ENCODE measurements around the gene BCL2L2. TPM values are rescaled to one million over a fixed set of nuclear protein-coding genes. Genes with fewer than 3 reads are reported as not detected.
"Not testable (repeated sequence)": the region's sequence is repeated elsewhere in the genome, so short reads cannot be mapped to it uniquely, and the experiment has no call there.

The BCL2L2 gene, protein sequence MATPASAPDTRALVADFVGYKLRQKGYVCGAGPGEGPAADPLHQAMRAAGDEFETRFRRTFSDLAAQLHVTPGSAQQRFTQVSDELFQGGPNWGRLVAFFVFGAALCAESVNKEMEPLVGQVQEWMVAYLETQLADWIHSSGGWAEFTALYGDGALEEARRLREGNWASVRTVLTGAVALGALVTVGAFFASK
- 53.0 TPM for total RNA-seq
- long read RNA-seq, transcript BCL2L2-201 (4 exons, 3,605 nt) = major isoform, 29 of 38 reads
- long read RNA-seq, partial matches to known transcripts = 1 of 38 reads
- long read RNA-seq, other reads (novel, unspliced or antisense) = 5 of 38 reads

DNA sequence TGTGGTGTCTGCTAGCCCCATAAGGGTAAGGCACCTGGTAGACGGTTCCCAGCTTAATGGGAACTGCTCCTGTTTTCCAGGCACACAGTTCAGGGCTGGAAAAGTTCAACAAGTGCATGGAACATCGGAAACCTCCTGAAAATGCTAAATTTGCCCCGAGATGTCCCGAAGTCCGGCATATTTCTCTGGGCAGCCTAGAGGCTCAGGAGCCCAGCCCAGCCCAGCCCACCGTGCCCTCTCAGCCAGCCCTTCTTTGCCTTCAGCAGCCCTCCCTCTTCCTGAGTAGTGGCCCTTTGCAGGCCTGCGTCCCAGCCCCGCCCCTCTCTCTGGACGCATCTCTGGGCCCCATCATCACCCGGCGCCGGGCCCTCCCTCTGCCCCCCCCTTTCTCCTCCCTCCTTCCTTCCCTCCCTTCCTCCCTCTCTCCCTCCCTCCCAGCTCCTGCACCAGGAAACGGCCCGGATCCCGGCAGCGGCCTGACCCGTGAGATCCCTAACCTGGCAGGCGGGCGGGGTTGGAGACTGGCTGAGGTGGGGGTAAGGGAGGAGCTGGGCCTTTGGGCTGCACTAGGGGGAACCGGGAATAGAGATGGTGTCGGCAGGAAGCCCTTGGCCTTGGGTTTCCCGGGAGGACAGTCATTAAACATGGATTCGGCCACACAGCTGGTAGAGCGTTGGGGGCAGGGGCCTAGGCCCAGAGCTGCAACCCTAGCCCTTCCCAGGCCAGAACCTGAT lies at the start of gene BCL2L2:
TSS of gene BCL2L2 (plus strand) at position 422 of the 734 bp plus-strand sequence. CDS start 935 bp downstream, outside the sequence.
- TF ChIP-seq CTCF (IDR thresholded peaks at IDR 0.05) = no peak
- Histone ChIP-seq H3K27ac (peak within 1 kb of the TSS; percentile 89), H3K27me3 (no peaks in the 10 kb centered on the region), H3K4me1 (peaks cover 33% of the 10 kb centered on the region), H3K9me3 (no peaks in the 10 kb centered on the region), H3K4me3 (peak within 1 kb of the TSS; percentile 79), H3K36me3 (peaks cover 19% of the 10 kb centered on the region)
- intact Hi-C loops (cut with DNase I) = no loop called here
- peak; percentile 82 for ATAC-seq
- DNase-seq = peak; percentile 95

DNA sequence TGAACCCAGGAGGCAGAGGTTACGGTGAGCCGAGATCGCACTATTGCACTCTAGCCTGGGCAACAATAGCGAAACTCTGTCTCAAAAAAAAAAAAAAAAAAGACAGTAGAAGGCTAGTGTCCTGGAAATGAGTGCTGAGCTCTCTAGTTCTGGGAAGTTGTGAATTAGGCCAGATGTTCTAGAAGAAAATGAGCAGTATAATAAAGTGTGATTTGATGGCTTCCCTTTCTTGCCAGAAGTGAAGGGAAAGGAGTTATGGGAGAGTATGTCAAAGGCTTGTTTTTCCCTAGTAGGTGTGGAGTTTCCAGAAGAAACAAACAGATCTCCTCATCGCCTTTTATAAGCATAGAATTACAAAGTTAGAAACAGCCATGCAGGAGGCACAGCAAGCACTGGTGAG lies 48.4 kb upstream of the BCL2L2 start:
- Histone ChIP-seq H3K9me3 (no peaks in the 10 kb centered on the region), H3K27ac (no peak overlapping the region), H3K4me3 (no peak overlapping the region), H3K36me3 (no peaks in the 10 kb centered on the region), H3K27me3 (no peaks in the 10 kb centered on the region), H3K4me1 (no peaks in the 10 kb centered on the region)
- no peak for ATAC-seq
- intact Hi-C loops (cut with DNase I) = no loop called here
- no peak for TF ChIP-seq CTCF (IDR thresholded peaks at IDR 0.05)
- DNase-seq = no peak

- DNase-seq (no peak), ATAC-seq (no peak)
- no peaks in the 10 kb centered on the region for H3K9me3 ChIP-seq
- no peak overlapping the region for H3K27ac ChIP-seq
- no peaks in the 10 kb centered on the region for H3K4me1 ChIP-seq
- no peak for TF ChIP-seq CTCF (IDR thresholded peaks at IDR 0.05)
- intact Hi-C loops (cut with DNase I) = no loop called here
- no peak overlapping the region for H3K4me3 ChIP-seq
- no peaks in the 10 kb centered on the region for H3K36me3 ChIP-seq
- no peaks in the 10 kb centered on the region for H3K27me3 ChIP-seq
Observed at GRCh38 chr14:23259426-23259825, 47.2 kb upstream of the BCL2L2 start.

- H3K27ac ChIP-seq; DNase-seq; H3K27me3 ChIP-seq; H3K4me3 ChIP-seq; ATAC-seq; H3K4me1 ChIP-seq; intact Hi-C loops (cut with DNase I); H3K9me3 ChIP-seq; H3K36me3 ChIP-seq: not testable (repeated sequence)
Observed at GRCh38 chr14:23260849-23261248, 45.8 kb upstream of the BCL2L2 start.

DNA sequence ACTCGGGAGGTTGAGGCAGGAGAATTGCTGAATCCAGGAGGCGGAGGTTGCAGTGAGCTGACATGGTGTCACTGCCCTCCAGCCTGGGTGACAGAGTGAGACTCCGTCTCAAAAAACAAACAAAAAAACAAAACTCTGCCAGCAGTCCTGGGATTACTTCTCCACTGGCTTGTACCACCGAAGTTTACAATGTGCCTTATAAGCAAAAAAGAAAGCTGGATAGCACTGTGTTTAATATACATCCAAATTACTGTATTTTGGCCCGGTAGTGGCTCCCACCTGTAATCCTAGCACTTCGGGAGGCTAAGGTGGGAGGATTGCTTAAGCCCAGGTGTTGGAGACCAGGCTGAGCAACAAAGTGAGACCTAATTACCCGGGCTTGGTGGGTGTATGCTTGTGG lies 37.4 kb upstream of the BCL2L2 start:
- intact Hi-C loops (cut with DNase I) = no loop called here
- H3K4me3 ChIP-seq = no peak overlapping the region
- no peaks in the 10 kb centered on the region for H3K27me3 ChIP-seq
- ATAC-seq (no peak), DNase-seq (no peak)
- H3K36me3 ChIP-seq = no peaks in the 10 kb centered on the region
- TF ChIP-seq CTCF (IDR thresholded peaks at IDR 0.05) = no peak
- H3K9me3 ChIP-seq = no peaks in the 10 kb centered on the region
- H3K27ac ChIP-seq = no peak overlapping the region
- no peaks in the 10 kb centered on the region for H3K4me1 ChIP-seq

GRCh38 chr14:23275412-23275811 lies 31.2 kb upstream of the BCL2L2 start:
- no peaks in the 10 kb centered on the region for H3K9me3 ChIP-seq
- no peaks in the 10 kb centered on the region for H3K27me3 ChIP-seq
- H3K4me3 ChIP-seq = no peak overlapping the region
- DNase-seq (no peak), ATAC-seq (no peak)
- no peak for TF ChIP-seq CTCF (IDR thresholded peaks at IDR 0.05)
- no peaks in the 10 kb centered on the region for H3K4me1 ChIP-seq
- intact Hi-C loops (cut with DNase I) = no loop called here
- peaks cover 5% of the 10 kb centered on the region for H3K36me3 ChIP-seq
- H3K27ac ChIP-seq = no peak overlapping the region
